Measurements from ENCODE around the gene KLHL17. TPM values are rescaled to one million over a fixed set of nuclear protein-coding genes. Genes with fewer than 3 reads are reported as not detected.
A peak's percentile ranks its signal among the peaks of the same experiment; 100 is the strongest.

Gene KLHL17
- total RNA-seq, 1 experiment from 2014 or later: 58.8 TPM

- peak overlapping the region; percentile 59 to 68; a peak in 3 of 4 replicates for H3K4me3 ChIP-seq (ENCODE audit: low read depth in 2 of 2, low read length in 2 of 2)
Measured at GRCh38 chr1:965526-966134, 5.2 kb downstream of the KLHL17 start.

DNA sequence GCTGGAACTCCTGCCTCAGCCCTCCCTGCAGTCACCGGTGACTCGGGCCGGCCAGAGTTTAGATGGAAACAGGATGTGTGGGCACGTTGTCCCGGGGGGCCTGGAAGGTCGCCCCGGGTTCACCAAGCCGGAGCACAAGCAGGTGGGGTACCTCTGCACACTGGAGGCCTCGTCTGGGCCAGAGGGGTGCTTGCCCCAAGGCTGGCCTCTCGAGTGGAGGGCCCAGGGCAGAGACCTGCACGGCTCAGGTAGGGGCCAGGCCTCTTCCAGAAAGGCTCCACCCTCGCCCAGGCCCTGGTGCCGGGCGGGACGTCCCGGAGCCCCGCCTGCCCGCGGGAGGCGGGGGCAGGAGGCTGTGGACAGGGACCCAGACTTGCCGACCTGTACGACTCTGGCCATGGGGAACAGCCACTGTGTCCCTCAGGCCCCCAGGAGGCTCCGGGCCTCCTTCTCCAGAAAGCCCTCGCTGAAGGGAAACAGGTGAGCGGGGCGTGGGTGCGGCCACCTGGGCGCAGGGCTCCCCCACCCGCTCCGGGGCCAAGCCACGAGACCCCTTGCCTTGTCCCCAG is 5.8 kb downstream of the KLHL17 start, which contains the start of gene PLEKHN1:
TSS of gene PLEKHN1 (plus strand) at position 348 of the 569 bp plus-strand sequence. CDS start at position 398, 50 bp downstream.
- peaks cover 13% of the 10 kb centered on the region for H3K4me1 ChIP-seq (ENCODE audit: control insufficient read depth, insufficient read depth, low read length)
- BruUV-seq (replicated peaks): no TSS peak
- H3K27ac ChIP-seq (ENCODE audit: low read length): peak within 1 kb of the TSS; percentile 84
- CTCF ChIA-PET: no interaction called here
- peak within 1 kb of the TSS; percentile 59 to 68 for H3K4me3 ChIP-seq (ENCODE audit: low read depth in 2 of 2, low read length in 2 of 2)
- H3K9me3 ChIP-seq (ENCODE audit: control insufficient read depth, insufficient read depth, low read depth, low read length): no peaks in the 10 kb centered on the region
- ATAC-seq (peak; percentile 91), DNase-seq (ENCODE audit: low read depth, low spot score) (no peak)
- no peaks in the 10 kb centered on the region for H3K36me3 ChIP-seq (ENCODE audit: control insufficient read depth, insufficient read depth, low read length)
- no peaks in the 10 kb centered on the region for H3K27me3 ChIP-seq (ENCODE audit: control insufficient read depth, insufficient read depth, low read length)
- TF ChIP-seq POLR2AphosphoS5 (IDR thresholded peaks at IDR 0.05; ENCODE audit: low read depth, low read length) (peak; percentile 60; the same call in 1 of the 2 replicates), SIN3A (IDR thresholded peaks at IDR 0.05; ENCODE audit: borderline replicate concordance, insufficient read depth, low read depth, low read length) (no peak), CTCF (IDR thresholded peaks at IDR 0.05) (no peak), REST (IDR thresholded peaks at IDR 0.05; ENCODE audit: insufficient read depth in 1 of 2, low read depth in 2 of 2, low read length in 1 of 2) (no peak), TCF7L2 (IDR thresholded peaks at IDR 0.05; ENCODE audit: low read depth, low read length) (no peak)
- intact Hi-C loops (cut with micrococcal nuclease; ENCODE audit: unreplicated experiment): no loop called here
- POLR2A ChIA-PET: interaction anchor here (0.7 kb wide), 1 partner anchor 1258 kb away, joined by 7 read pairs; no protein-coding TSS in a partner anchor
- in situ Hi-C loops (cut with HindIII; ENCODE audit: low pct_unique_long_range_greater_than_20kb, low sequenced_read_pairs): no loop called here

More at GRCh38 chr1:965526-966134, 5.2 kb downstream of the KLHL17 start:
- Histone ChIP-seq H3K4me1 (ENCODE audit: control insufficient read depth, insufficient read depth, low read length) (peaks cover 13% of the 10 kb centered on the region), H3K27me3 (ENCODE audit: control insufficient read depth, insufficient read depth, low read length) (no peaks in the 10 kb centered on the region), H3K9me3 (ENCODE audit: control insufficient read depth, insufficient read depth, low read depth, low read length) (no peaks in the 10 kb centered on the region), H3K27ac (ENCODE audit: low read length) (peak overlapping the region; percentile 84), H3K36me3 (ENCODE audit: control insufficient read depth, insufficient read depth, low read length) (no peaks in the 10 kb centered on the region)
- no peak for DNase-seq (ENCODE audit: low read depth, low spot score)
- intact Hi-C loops (cut with micrococcal nuclease; ENCODE audit: unreplicated experiment): no loop called here
- BruUV-seq (replicated peaks): no TSS peak
- TF ChIP-seq SIN3A (IDR thresholded peaks at IDR 0.05; ENCODE audit: borderline replicate concordance, insufficient read depth, low read depth, low read length): no peak
- no peak for TF ChIP-seq REST (IDR thresholded peaks at IDR 0.05; ENCODE audit: insufficient read depth in 1 of 2, low read depth in 2 of 2, low read length in 1 of 2)
- TF ChIP-seq CTCF (IDR thresholded peaks at IDR 0.05): no peak
- TF ChIP-seq POLR2AphosphoS5 (IDR thresholded peaks at IDR 0.05; ENCODE audit: low read depth, low read length): no peak
- no peak for TF ChIP-seq TCF7L2 (IDR thresholded peaks at IDR 0.05; ENCODE audit: low read depth, low read length)
- ChIA-PET CTCF (no interaction called here), POLR2A (no interaction called here)
- in situ Hi-C loops (cut with HindIII; ENCODE audit: low pct_unique_long_range_greater_than_20kb, low sequenced_read_pairs): no loop called here
- peak; percentile 22 for ATAC-seq
